A673 (cell line): ENCODE results near the gene SLC26A8.

ENCODE experiments used
- CTCF ChIP-seq: fragments of 300-800, 200-600 bp; sonication (generic); conservative IDR thresholded peaks from 2 replicates; pipeline ENCODE4 v1.5.1; 2017; ENCODE audit warnings: low read depth, mild to moderate bottlenecking, antibody characterized with exemption, low read length, moderate library complexity, mixed read lengths
- EZH2 ChIP-seq: fragments of 200-600 bp; sonication (generic); IDR thresholded peaks from 2 replicates; pipeline ENCODE4 v1.6.1; 2017; ENCODE audit warnings: borderline replicate concordance, low read depth, mild to moderate bottlenecking, mixed read lengths, antibody characterized with exemption, low read length; ENCODE audit not compliant: poor library complexity, severe bottlenecking

GRCh38 chr6:36070252-36070651 is 45.8 kb upstream of the SLC26A8 start:
- TF ChIP-seq CTCF (no peak), EZH2 (no peak)
